ENCODE measurements around the gene RALGPS1.

DNA sequence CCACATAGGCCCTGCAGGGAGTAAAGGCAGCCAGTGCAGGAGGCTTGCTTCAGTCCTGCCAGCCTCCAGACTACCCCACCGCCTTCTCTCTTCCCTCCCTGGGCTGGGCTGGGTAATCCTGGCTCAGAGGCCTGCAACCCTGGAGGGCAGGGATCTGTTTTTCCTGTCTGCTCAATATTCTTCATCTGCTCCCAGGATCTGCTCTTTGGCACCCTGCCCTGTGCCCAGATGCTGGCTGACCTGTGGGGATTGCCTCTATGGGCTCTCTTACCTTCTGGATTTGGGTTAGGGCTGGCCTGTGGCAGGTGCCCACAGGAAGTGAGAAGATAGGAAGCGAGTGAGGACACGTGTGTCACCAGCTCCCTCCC, 215.1 kb downstream of the RALGPS1 start:
- TF ChIP-seq CTCF (conservative IDR thresholded peaks at IDR 0.05; ENCODE audit: low read length) (no peak), EZH2phosphoT487 (IDR thresholded peaks at IDR 0.05; ENCODE audit: borderline replicate concordance, low read depth, low read length) (no peak)

All from OCI-LY7 (cell line).